Measurements from ENCODE around the gene SPOCK1.

DNA sequence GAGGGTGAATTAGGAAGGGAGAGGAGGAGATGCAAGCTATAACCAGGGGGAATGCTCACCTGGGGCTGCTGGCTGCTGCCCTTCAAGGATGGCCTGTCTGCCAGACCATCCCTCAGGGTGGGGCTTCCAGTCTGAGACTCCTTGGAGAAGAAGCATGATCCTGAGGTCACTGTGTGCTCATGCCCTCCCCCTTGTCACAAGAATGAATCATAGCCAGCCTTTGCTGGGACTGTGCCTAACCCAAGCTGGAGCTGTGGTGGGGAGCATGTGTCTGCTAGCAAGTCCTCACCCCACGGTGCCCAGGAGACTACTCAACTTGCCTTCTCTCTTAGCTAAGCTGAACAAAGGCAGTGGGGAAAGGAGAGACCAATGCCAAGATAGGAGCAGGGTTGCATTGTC, 463.6 kb downstream of the SPOCK1 start:
- TF ChIP-seq, protein P1, sequence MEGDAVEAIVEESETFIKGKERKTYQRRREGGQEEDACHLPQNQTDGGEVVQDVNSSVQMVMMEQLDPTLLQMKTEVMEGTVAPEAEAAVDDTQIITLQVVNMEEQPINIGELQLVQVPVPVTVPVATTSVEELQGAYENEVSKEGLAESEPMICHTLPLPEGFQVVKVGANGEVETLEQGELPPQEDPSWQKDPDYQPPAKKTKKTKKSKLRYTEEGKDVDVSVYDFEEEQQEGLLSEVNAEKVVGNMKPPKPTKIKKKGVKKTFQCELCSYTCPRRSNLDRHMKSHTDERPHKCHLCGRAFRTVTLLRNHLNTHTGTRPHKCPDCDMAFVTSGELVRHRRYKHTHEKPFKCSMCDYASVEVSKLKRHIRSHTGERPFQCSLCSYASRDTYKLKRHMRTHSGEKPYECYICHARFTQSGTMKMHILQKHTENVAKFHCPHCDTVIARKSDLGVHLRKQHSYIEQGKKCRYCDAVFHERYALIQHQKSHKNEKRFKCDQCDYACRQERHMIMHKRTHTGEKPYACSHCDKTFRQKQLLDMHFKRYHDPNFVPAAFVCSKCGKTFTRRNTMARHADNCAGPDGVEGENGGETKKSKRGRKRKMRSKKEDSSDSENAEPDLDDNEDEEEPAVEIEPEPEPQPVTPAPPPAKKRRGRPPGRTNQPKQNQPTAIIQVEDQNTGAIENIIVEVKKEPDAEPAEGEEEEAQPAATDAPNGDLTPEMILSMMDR (conservative IDR thresholded peaks at IDR 0.05; ENCODE audit: low read depth, low read length), result no peak
- no peak for TF ChIP-seq MAZ (IDR thresholded peaks at IDR 0.05; ENCODE audit: borderline replicate concordance, low read depth, low read length)
- no peak for TF ChIP-seq POLR2A (IDR thresholded peaks at IDR 0.05; ENCODE audit: low read depth, low read length)
- no peak for TF ChIP-seq MAFK (IDR thresholded peaks at IDR 0.05; ENCODE audit: low read depth, low read length)
- TF ChIP-seq, protein P2, sequence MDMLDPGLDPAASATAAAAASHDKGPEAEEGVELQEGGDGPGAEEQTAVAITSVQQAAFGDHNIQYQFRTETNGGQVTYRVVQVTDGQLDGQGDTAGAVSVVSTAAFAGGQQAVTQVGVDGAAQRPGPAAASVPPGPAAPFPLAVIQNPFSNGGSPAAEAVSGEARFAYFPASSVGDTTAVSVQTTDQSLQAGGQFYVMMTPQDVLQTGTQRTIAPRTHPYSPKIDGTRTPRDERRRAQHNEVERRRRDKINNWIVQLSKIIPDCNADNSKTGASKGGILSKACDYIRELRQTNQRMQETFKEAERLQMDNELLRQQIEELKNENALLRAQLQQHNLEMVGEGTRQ (IDR thresholded peaks at IDR 0.05; ENCODE audit: low read depth, low read length), result no peak
- TF ChIP-seq NFE2L2 (IDR thresholded peaks at IDR 0.05; ENCODE audit: low read depth, low read length), result no peak
- no peak for TF ChIP-seq CHD1 (IDR thresholded peaks at IDR 0.05; ENCODE audit: low read depth, low read length)
- no peak for TF ChIP-seq MXI1 (IDR thresholded peaks at IDR 0.05; ENCODE audit: borderline replicate concordance, low read depth, low read length)
- no peak for TF ChIP-seq RCOR1 (IDR thresholded peaks at IDR 0.05; ENCODE audit: insufficient replicate concordance, low read length)
- TF ChIP-seq FOS (IDR thresholded peaks at IDR 0.05; ENCODE audit: low read depth, low read length), result no peak
- no peak for TF ChIP-seq SMC3 (IDR thresholded peaks at IDR 0.05; ENCODE audit: low read depth, low read length)
- TF ChIP-seq CEBPB (IDR thresholded peaks at IDR 0.05; ENCODE audit: low read depth, low read length), result no peak
- no peak for TF ChIP-seq RAD21 (IDR thresholded peaks at IDR 0.05; ENCODE audit: low read length)
- TF ChIP-seq, protein P3, sequence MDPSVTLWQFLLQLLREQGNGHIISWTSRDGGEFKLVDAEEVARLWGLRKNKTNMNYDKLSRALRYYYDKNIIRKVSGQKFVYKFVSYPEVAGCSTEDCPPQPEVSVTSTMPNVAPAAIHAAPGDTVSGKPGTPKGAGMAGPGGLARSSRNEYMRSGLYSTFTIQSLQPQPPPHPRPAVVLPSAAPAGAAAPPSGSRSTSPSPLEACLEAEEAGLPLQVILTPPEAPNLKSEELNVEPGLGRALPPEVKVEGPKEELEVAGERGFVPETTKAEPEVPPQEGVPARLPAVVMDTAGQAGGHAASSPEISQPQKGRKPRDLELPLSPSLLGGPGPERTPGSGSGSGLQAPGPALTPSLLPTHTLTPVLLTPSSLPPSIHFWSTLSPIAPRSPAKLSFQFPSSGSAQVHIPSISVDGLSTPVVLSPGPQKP (IDR thresholded peaks at IDR 0.05; ENCODE audit: borderline replicate concordance, low read depth, low read length), result no peak

All from IMR-90 (cell line).